ENCODE results near the gene PDGFA.

DNA sequence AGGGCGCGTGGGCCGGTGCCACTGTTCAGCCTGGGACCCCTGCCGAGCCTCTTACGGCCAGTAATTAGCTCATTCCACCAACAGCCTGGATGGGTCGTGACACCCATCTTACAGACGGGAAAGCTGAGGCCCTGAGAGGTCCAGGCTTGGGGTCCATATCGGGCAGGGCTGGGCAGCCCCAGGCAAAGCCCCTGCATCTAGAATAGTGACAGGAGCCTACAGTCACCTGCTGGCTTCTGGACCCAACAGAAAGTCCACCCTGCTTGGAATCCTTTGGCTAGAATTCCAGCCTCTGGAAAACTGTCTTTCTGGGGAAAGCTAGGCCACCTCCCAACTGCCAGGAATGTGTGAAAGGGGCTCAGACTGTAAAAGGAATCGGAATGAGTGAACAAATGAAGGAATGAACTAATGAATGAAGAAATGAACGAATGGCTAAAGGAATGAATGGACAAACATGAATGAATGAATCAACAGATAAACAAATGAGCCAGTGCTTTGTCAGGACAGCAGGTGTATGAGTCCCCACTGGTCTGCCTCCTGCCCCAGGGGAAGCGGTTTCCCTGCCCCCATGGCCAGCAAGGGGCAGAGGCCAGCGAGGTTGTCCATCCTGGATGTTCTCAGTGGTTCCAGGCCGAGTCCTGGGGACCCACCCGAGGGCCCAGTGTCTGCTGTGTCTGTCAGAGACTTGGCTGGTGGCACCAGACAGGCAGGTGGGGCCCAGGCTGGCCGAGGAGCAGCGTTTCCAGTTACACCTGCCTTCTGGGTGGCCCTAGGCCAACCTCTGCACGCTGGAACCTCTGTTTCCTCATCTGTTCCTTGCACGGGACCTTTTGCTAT, 24.1 kb upstream of the PDGFA start:
- TF ChIP-seq CREB1 (IDR thresholded peaks at IDR 0.05; ENCODE audit: low read depth), result no peak
- no peak for TF ChIP-seq RAD21 (IDR thresholded peaks at IDR 0.05; ENCODE audit: low read depth)
- TF ChIP-seq MAX (IDR thresholded peaks at IDR 0.05), result no peak
- no peak for TF ChIP-seq USF1 (IDR thresholded peaks at IDR 0.05)
- no peak for TF ChIP-seq REST (IDR thresholded peaks at IDR 0.05; ENCODE audit: low read depth)
- no peak for TF ChIP-seq CEBPB (IDR thresholded peaks at IDR 0.05)
- no peak for TF ChIP-seq YY1 (IDR thresholded peaks at IDR 0.05; ENCODE audit: low read depth)
- TF ChIP-seq EP300 (IDR thresholded peaks at IDR 0.05; ENCODE audit: borderline replicate concordance), result no peak
- TF ChIP-seq TCF12 (IDR thresholded peaks at IDR 0.05; ENCODE audit: low read depth), result no peak
- no peak for TF ChIP-seq NFIC (IDR thresholded peaks at IDR 0.05)
- TF ChIP-seq ZBTB7A (IDR thresholded peaks at IDR 0.05; ENCODE audit: low read depth), result no peak
- no peak for TF ChIP-seq TAF1 (IDR thresholded peaks at IDR 0.05; ENCODE audit: low read depth)

Measured in Ishikawa (cell line).